Thymus (tissue), 11 donors: ENCODE results near the gene ARIH1. TPM values are rescaled to one million over a fixed set of nuclear protein-coding genes. Genes with fewer than 3 reads are reported as not detected.
"Not testable (repeated sequence)": the region's sequence is repeated elsewhere in the genome, so short reads cannot be mapped to it uniquely, and the experiment has no call there.

Experiments used
- DNase-seq, 9 donors: peaks; one replicate each; pipeline ENCODE4 v3.0.0-alpha.2; 2013; ENCODE audit warnings: low spot score in 9 of 9, low read depth in 6 of 9, missing footprints in 1 of 9
- H3K27ac ChIP-seq, 2 donors: one replicate each; pipeline ENCODE4 v1.5.1; 2013; ENCODE audit warnings: control low read depth in 1 of 2, low read depth in 1 of 2, low read length in 1 of 2, mild to moderate bottlenecking in 1 of 2, moderate library complexity in 1 of 2
- H3K27me3 ChIP-seq, 2 donors: one replicate each; pipeline ENCODE4 v1.5.1; 2013; ENCODE audit warnings: low read length in 1 of 2; ENCODE audit not compliant: control insufficient read depth in 2 of 2, insufficient read depth in 1 of 2
- H3K36me3 ChIP-seq, 2 donors: one replicate each; pipeline ENCODE4 v1.5.1; 2013; ENCODE audit warnings: low read length in 1 of 2, mild to moderate bottlenecking in 1 of 2, moderate library complexity in 1 of 2; ENCODE audit not compliant: control insufficient read depth in 2 of 2, insufficient read depth in 2 of 2
- H3K4me1 ChIP-seq, 2 donors: one replicate each; pipeline ENCODE4 v1.5.1; 2013; ENCODE audit warnings: low read length in 2 of 2; ENCODE audit not compliant: control insufficient read depth in 2 of 2, insufficient read depth in 2 of 2
- H3K4me3 ChIP-seq, 2 donors: one replicate each; pipeline ENCODE4 v1.5.1; 2013; ENCODE audit warnings: low read length in 2 of 2, control low read depth in 1 of 2, mild to moderate bottlenecking in 1 of 2
- H3K9me3 ChIP-seq, 2 donors: one replicate each; pipeline ENCODE4 v1.5.1; 2013; ENCODE audit warnings: low read length in 1 of 2, mild to moderate bottlenecking in 1 of 2; ENCODE audit not compliant: control insufficient read depth in 2 of 2, insufficient read depth in 1 of 2
- WGBS: extraction: QIAGEN DNeasy Blood & Tissue Kit; methylation state at CpG from one replicate; pipeline ENCODE4 v1.1.7; 2013; 5-methylcytosine and 5-hydroxymethylcytosine counted together
- polyA plus RNA-seq: library from polyadenylated mRNA; stranded (reverse); fragments of 200-250 nt; gene quantifications from one replicate; pipeline ENCODE4 v1.2.3, GENCODE V29; 2013
- total RNA-seq: library from RNA; stranded (reverse); fragments of 120-200 nt; gene quantifications from one replicate; pipeline ENCODE4 v1.2.4, GENCODE V29; 2013
- donor health status: healthy.

Gene ARIH1
- total and polyA plus RNA-seq, 2 donors = 32.0 to 41.9 TPM

DNA sequence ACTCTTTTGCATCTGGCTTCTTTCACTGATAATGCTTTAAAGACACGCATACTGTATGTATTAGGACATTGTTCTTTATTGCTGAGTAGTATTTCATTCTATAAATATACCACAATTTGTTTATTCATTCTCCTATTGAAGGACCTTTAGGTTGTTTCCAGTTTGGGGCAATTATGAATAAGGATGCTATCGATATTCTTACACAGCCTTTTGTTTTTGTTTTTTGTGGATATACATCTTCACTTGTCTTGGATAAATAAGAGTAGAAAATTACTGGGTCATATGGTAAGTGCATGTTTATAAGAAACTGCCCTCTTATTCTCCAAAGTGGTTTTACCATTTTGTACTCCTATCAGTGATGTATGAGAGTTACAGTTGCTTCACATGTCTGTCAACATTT lies 118.5 kb downstream of the ARIH1 start:
- H3K27ac ChIP-seq = no peak overlapping the region
- no peaks in the 10 kb centered on the region for H3K27me3 ChIP-seq
- no peak overlapping the region for H3K4me3 ChIP-seq
- 98% methylated on average over 2 of the region's 2 CpGs for WGBS
- no peaks in the 10 kb centered on the region for H3K4me1 ChIP-seq
- H3K9me3 ChIP-seq = no peaks in the 10 kb centered on the region
- DNase-seq = no peak
- H3K36me3 ChIP-seq = peaks cover 0 to 3% of the 10 kb centered on the region in 2 donors

DNA sequence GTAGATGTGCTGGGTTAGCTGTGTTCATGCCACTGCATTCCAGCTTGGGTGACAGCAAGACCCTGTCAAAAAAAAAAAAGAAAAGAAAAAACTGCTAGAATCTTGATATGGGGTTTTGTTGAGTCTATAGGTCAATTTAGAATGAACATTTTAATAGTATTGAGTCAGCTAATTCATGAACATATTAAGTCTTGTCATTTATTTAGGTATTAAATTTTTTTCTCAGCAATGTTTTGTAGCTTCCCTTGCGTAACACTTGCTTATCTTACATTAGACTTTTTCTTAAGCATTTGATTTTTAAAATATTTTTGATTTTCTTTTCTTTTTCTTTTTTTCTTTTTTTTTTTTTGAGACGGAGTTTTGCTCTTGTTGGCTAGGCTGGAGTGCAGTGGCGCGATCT lies 119.7 kb downstream of the ARIH1 start:
- no peaks in the 10 kb centered on the region for H3K4me1 ChIP-seq
- no peak overlapping the region for H3K27ac ChIP-seq
- H3K36me3 ChIP-seq = peaks cover 0 to 3% of the 10 kb centered on the region in 2 donors
- no peaks in the 10 kb centered on the region for H3K27me3 ChIP-seq
- no peak overlapping the region for H3K4me3 ChIP-seq
- DNase-seq = no peak
- no peaks in the 10 kb centered on the region for H3K9me3 ChIP-seq
- WGBS = 98% methylated on average over 4 of the region's 4 CpGs

DNA sequence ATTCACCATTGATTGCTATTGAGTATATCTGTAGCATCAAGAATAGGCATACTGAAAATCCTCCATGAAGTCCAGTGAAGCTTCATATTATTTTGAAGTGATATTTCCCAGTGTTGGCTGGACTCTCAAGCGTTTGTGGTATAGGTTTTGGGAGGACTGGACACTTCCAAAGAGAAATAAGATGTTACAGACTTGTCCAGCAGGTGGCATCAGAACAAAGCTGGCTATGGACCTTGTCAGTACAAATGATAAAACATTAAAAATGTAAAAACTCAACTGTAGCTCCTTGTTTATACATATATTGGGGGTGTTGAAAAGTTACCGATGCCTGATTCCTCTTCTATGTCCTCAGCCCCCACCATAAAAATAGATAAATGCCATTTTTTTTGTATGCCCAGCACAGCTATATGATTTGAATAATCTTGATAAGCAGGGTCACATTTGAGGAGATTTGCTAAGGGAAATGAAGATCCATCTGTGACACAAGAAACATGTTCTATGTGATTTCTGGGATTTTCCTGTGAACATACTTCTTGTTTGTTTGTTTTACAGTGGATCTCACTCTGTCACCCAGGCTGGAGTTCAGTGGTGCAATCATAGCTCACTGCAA lies 125.8 kb downstream of the ARIH1 start:
- no peaks in the 10 kb centered on the region for H3K27me3 ChIP-seq
- peak in 6 of 9 donors; percentile 3 to 53 (median 20) for DNase-seq
- no peak overlapping the region for H3K4me3 ChIP-seq
- WGBS = 23% methylated on average over 2 of the region's 2 CpGs
- H3K36me3 ChIP-seq = no peaks in the 10 kb centered on the region
- H3K4me1 ChIP-seq = no peaks in the 10 kb centered on the region
- no peak overlapping the region for H3K27ac ChIP-seq
- no peaks in the 10 kb centered on the region for H3K9me3 ChIP-seq

DNA sequence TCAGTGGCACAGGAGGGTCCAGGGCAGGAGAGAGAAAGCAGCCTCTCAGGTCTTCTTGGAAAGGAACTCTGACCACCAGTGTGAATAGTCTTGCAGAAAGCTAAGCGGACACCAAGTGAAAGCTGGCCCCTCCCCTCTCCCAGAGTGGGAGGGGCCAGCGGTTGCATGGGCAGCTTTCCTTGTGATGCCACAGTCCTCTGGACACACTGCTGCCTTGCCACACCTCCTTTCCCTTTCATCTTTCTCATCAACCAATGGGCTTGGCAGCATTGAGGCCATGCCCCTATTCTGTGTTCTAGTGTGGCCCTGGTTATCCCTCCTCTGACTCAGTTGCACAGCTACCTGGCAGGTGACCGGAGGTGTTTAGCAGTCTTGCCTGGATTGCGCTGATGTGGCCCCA lies 130.7 kb downstream of the ARIH1 start:
- no peaks in the 10 kb centered on the region for H3K36me3 ChIP-seq
- H3K27ac ChIP-seq = no peak overlapping the region
- no peaks in the 10 kb centered on the region for H3K27me3 ChIP-seq
- no peaks in the 10 kb centered on the region for H3K9me3 ChIP-seq
- no peak for DNase-seq
- H3K4me3 ChIP-seq = no peak overlapping the region
- 98% methylated on average over 4 of the region's 4 CpGs for WGBS
- H3K4me1 ChIP-seq = no peaks in the 10 kb centered on the region

DNA sequence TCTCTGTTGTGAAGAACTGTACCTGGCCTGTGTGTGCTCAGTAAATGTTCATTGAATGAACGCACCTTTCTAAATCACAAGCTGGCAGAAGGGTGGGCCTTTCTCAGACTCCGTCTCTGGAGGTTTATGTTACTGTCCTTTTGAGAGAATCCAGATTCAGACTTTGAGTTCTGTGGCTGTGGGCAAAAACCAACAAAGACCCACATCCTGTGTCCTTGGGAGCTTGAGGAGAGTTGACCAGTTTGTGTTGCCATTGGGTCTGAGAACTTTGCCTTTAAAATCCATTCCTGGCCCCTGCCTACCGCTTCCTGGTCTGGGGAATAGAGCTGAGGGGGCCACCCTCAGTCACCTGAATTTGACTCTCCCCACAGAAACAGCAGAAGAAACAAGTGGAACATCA lies 134.0 kb downstream of the ARIH1 start:
- H3K4me1 ChIP-seq, DNase-seq, H3K27me3 ChIP-seq, H3K4me3 ChIP-seq, H3K36me3 ChIP-seq, H3K27ac ChIP-seq, H3K9me3 ChIP-seq: not testable (repeated sequence)
- 95% methylated on average over 3 of the region's 3 CpGs for WGBS

DNA sequence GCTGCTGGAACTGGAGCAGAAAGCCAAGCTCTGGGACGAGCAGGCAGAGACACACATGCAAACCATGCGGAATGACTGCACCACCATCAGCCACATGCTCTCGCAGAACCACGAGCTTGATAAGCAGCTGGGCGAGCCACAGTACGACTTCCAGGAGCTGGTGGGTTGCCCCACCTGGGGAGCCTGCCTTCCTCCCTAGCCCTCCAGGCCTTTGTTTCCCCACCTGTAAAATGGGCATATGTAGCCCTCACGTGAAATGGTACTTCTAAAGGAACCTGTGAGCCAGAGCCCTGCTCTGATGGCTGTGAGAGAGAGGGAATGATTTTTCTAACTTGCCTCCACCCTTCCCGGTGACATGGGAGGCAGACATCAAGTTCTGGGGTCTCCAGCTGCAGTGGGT lies 135.7 kb downstream of the ARIH1 start:
- no peak overlapping the region for H3K4me3 ChIP-seq
- no peak overlapping the region for H3K27ac ChIP-seq
- no peaks in the 10 kb centered on the region for H3K4me1 ChIP-seq
- no peaks in the 10 kb centered on the region for H3K9me3 ChIP-seq
- no peaks in the 10 kb centered on the region for H3K27me3 ChIP-seq
- no peaks in the 10 kb centered on the region for H3K36me3 ChIP-seq
- WGBS = 89% methylated on average over 8 of the region's 8 CpGs
- no peak for DNase-seq

DNA sequence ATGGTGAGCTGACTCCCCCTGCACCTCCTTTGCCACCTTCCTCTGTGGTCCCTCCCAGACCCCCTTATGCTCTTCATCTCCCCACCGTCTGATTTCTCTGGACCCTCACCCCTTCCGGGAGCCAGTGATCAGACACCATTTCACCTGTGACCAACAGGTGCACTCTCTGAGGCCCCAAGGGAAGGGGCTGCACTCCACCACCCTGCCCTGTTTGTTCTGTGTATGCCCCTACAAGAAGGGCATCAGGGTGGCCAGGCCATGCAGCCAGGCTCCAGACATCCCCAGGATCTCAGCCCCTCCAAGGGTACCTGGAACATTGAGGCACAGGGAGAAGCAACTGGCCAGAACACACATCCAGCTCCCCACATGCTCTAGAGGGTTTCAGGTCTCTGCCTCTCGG lies 138.2 kb downstream of the ARIH1 start:
- not testable (repeated sequence) for H3K27me3 ChIP-seq, H3K27ac ChIP-seq, H3K9me3 ChIP-seq, H3K36me3 ChIP-seq, H3K4me3 ChIP-seq, DNase-seq
- 94% methylated on average over 3 of the region's 3 CpGs for WGBS
- H3K4me1 ChIP-seq = peaks cover 3 to 14% of the 10 kb centered on the region in 2 donors

DNA sequence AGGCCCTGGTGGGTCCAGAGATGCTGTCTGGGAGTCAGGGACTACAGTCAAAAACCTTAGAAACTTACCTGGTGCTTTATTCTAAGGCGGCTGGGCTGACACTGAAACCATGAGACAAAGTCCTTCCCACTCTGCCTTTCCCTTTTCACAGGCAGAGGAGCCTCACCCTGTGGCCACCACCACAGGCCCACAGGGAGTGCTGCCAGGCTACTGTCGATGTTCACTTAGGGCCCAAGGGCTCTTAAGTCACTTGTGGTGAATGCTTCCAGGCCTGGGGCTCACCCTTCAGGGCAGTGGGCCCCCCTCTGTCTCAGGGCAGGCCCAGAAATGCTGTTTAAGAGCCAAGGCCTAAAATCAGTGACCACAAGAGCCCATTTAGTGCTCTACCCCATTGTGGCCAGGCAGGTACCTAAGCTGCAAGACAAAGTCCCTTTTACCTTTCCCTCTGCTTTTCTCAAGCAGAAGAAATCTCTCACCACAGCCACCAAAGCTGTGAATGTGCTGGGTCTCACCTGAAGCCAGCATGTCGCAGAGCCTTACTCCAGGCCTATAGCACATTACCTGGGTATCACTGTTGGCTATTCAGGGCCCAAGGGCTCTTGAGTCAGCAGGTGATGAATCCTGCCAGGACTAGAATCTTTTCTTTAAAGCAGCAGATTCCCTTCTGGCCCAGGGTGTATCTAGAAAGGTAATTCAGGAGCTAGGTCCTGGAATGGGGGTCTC lies 140.8 kb downstream of the ARIH1 start:
- H3K27ac ChIP-seq = no peak overlapping the region
- no peaks in the 10 kb centered on the region for H3K9me3 ChIP-seq
- peaks cover 3 to 14% of the 10 kb centered on the region in 2 donors for H3K4me1 ChIP-seq
- 95% methylated on average over 3 of the region's 3 CpGs for WGBS
- no peaks in the 10 kb centered on the region for H3K27me3 ChIP-seq
- no peaks in the 10 kb centered on the region for H3K36me3 ChIP-seq
- no peak overlapping the region for H3K4me3 ChIP-seq
- DNase-seq = no peak

DNA sequence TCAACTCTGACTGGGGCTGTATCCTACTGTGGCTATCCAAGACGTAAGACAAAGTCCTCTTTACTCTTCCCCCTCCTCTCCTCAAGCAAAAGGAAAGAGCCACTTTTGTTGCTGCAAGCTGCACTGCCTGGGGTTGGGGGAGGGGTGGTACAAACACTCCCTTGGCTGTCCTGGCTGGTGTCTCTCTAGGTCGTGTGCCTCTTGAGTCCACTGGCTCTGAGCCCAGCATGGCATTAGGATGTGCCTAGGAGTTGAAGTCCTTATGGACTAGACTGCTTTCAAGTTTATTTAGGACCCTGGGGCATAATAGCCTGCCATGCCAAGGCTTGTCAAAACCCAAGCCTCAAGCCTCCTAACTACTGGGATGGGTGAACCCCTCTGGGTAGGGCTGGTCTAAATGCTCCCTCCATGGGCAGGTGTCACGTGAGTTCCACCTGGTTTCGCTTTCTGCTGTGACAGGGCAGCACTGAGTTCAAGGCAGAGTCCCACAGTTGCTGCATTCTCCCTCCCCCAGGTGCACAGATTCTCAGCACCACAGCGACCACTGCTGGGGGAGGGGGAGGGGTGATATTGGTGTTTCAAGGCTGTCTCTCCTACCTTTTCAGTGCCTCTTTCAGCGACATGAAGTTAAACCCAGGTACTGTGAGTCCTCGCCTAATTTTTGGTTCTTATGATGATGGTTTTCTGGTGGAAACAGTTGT lies 141.6 kb downstream of the ARIH1 start:
- not testable (repeated sequence) for H3K9me3 ChIP-seq, H3K36me3 ChIP-seq, H3K27me3 ChIP-seq, H3K27ac ChIP-seq, H3K4me3 ChIP-seq
- 47% methylated on average over 7 of the region's 7 CpGs for WGBS
- H3K4me1 ChIP-seq = peaks cover 3 to 14% of the 10 kb centered on the region in 2 donors
- DNase-seq = peak; percentile 30 to 84 (median 66)
